Measurements from ENCODE around the gene CDH16.
A peak's percentile ranks its signal among the peaks of the same experiment; 100 is the strongest.
"Not testable (repeated sequence)": the region's sequence is repeated elsewhere in the genome, so short reads cannot be mapped to it uniquely, and the experiment has no call there.

CDH16 gene

GRCh38 chr16:66946541-66946940, 27.9 kb upstream of the CDH16 start:
- DNase-seq = no peak

- no peak for DNase-seq
Observed at GRCh38 chr16:66945939-66946338, 27.3 kb upstream of the CDH16 start.

GRCh38 chr16:66944971-66945370, 26.3 kb upstream of the CDH16 start:
- not testable (repeated sequence) for DNase-seq

- no peak for DNase-seq
Observed at GRCh38 chr16:66944054-66944441, 25.4 kb upstream of the CDH16 start.

GRCh38 chr16:66943426-66944053, 24.9 kb upstream of the CDH16 start:
- DNase-seq = no peak

GRCh38 chr16:66942981-66943380, 24.3 kb upstream of the CDH16 start:
- DNase-seq = no peak

- no peak for DNase-seq
Observed at GRCh38 chr16:66940236-66940635, 21.6 kb upstream of the CDH16 start.

- no peak for DNase-seq
Observed at GRCh38 chr16:66939366-66939765, 20.7 kb upstream of the CDH16 start.

- no peak for DNase-seq
Observed at GRCh38 chr16:66937725-66938337, 19.1 kb upstream of the CDH16 start.

- no peak for DNase-seq
Observed at GRCh38 chr16:66936889-66937554, 18.3 kb upstream of the CDH16 start.

GRCh38 chr16:66936462-66936861, 17.8 kb upstream of the CDH16 start:
- no peak for DNase-seq

- DNase-seq = no peak
Observed at GRCh38 chr16:66935314-66936011, 16.8 kb upstream of the CDH16 start, which contains the start of gene CES2. Gene CES2 (plus strand): TSS chr16:66935516. CDS start chr16:66935636, 120 bp downstream.

- DNase-seq = not testable (repeated sequence)
Observed at GRCh38 chr16:66934839-66935313, 16.2 kb upstream of the CDH16 start.

GRCh38 chr16:66934138-66934838, 15.6 kb upstream of the CDH16 start, which contains the start of gene CIAO2B:
Gene CIAO2B (minus strand): TSS chr16:66934402. CDS start chr16:66934364, 38 bp downstream.
- peak; percentile 62 for DNase-seq

GRCh38 chr16:66933776-66934137, 15.1 kb upstream of the CDH16 start:
- DNase-seq = no peak

GRCh38 chr16:66932076-66932475, 13.4 kb upstream of the CDH16 start:
- no peak for DNase-seq

GRCh38 chr16:66931665-66932064, 13.0 kb upstream of the CDH16 start:
- no peak for DNase-seq

GRCh38 chr16:66930189-66930588, 11.5 kb upstream of the CDH16 start:
- DNase-seq = no peak

- no peak for DNase-seq
Observed at GRCh38 chr16:66928702-66929388, 10.2 kb upstream of the CDH16 start.

- DNase-seq = no peak
Observed at GRCh38 chr16:66927918-66928649, 9.4 kb upstream of the CDH16 start.

- no peak for DNase-seq
Observed at GRCh38 chr16:66926961-66927436, 8.3 kb upstream of the CDH16 start.
